ENCODE results near the gene PDE4D.

DNA sequence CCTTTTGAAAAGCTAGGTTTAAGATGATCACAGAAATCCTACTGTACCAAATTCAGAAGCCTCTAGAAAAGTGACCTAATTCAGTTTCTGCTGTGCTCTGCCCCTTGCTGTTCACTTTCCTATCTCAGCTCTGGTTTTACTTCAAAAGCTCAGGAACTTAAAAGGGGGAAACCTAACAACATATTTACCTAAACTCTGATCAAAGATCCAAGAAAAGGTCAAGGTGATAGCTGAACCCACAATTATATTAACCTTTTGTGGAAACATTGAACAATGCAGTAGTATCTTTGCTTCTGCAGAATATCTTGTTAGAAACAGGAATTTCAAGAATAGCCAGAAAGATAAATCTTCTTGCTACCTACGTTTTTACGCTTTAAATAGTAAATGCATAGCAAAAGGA is 568.5 kb downstream of the PDE4D start:
- no peak for TF ChIP-seq BHLHE40 (IDR thresholded peaks at IDR 0.05; ENCODE audit: borderline replicate concordance)
- TF ChIP-seq ELF4 (IDR thresholded peaks at IDR 0.05): no peak
- TF ChIP-seq CTBP1 (IDR thresholded peaks at IDR 0.05; ENCODE audit: borderline replicate concordance): no peak

All from HEK293T (cell line).